EL (cell line): Measurements from ENCODE around the gene TRIM49D2.
"Not testable (repeated sequence)": the region's sequence is repeated elsewhere in the genome, so short reads cannot be mapped to it uniquely, and the experiment has no call there.

Source experiments
- DNase-seq: peaks from one replicate; pipeline ENCODE4 v3.0.0-alpha.2; 2016

TRIM49D2 gene, protein sequence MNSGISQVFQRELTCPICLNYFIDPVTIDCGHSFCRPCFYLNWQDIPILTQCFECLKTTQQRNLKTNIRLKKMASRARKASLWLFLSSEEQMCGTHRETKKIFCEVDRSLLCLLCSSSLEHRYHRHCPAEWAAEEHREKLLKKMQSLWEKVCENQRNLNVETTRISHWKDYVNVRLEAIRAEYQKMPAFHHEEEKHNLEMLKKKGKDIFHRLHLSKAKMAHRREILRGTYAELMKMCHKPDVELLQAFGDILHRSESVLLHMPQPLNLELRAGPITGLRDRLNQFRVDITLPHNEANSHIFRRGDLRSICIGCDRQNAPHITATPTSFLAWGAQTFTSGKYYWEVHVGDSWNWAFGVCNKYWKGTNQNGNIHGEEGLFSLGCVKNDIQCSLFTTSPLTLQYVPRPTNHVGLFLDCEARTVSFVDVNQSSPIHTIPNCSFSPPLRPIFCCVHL

DNA sequence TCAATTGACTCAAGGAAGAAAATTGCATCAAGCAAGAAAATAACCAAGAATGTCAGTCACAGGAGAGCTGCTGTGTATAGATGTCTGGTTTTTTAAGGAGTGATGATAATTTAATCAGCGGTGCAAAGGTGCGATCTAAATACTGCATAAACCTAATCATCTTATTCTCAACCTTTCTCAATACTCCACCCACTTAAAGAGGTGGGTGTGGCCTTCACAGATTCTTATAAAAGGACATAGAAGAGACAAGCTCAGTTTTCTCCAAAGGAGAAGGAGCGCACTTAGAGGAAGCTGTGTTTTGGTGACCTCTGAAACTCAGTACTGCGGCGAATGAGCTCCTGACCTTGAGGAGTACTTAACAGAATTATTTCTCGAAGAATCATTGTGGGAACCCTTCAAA is at the start of gene TRIM49D2:
TSS of gene TRIM49D2 (plus strand) at position 301 of the 400 bp plus-strand sequence. CDS start 2,698 bp downstream, outside the sequence.
- not testable (repeated sequence) for DNase-seq

DNA sequence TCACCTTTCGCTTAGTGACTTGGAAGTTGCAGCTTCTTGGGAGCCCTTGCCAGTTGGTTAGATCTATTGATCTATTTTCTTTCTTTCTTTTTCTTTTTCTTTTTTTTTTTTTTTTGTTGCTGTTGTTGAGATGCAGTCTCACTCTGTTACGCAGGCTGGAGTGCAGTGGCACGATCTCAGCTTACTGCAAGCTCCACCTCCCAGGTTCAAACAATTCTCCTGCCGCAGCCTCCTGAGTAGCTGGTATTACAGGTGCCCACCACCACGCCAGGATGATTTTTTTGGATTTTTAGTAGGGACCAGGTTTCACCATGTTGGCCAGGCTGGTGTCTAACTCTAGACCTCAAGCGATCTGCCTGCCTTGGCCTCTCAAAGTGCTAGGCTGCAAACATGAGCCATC is 46.4 kb upstream of the TRIM49D2 start:
- not testable (repeated sequence) for DNase-seq

DNA sequence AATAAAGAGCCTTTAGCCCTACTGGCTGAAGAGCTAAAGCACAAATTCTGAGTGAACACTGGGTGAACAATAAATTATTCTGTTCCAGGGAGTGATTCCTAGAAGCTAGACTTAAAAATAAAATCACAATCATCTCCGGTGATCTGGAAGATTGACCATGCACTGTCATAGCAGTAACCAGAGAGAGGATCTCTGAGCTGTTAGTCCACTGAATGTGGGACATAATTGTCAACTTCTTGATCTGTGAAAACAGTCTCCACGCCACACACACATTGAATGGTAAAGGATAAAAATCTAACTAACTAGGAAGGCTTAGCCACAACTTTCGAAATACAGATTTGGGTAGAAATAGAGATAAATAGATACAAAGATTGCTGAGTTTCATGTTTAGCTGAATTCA is 30.6 kb upstream of the TRIM49D2 start:
- DNase-seq: not testable (repeated sequence)

DNA sequence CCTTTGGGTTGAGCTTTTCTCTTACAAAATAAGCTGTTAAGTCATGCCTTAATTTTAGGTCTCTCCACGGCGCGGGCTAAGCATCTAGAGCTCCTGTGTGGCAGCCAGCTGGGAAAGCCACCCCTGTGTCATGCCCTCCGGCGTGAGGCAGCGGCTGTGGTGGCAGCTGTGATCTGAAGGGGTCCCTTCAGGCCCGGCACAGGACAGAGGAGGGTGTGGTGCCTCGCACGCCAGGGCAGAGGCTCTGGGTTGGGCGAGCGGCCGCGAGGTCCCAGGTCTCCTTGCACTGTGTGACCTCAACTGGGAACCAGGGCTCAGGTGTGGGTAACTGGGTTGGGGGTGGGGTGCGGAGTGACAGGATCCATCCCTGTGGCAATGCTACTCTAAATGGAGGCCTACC is 23.1 kb upstream of the TRIM49D2 start:
- not testable (repeated sequence) for DNase-seq

DNA sequence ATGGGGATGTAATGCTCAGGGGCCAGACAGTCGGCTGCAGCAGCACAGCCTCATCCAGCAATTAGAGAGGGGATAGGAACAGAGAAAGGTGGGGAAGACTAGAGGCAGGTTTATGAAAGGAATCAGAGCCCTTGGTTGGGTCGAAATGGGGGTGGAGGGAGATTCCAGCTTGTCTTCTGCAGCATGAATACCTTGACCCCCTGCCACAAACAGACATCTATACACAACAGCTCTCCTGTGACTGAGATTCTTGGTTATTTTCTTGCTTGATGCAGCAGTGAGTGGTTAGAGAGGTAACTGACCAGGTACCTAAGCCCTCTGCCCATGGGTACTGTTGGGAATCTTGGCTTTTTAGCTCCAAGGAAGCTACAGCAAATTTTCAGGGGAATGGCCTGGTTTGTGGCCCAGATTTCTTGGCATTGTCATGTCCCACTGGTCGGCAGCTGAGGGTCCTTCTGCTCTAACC is 1.6 kb upstream of the TRIM49D2 start, which contains the start of gene TRIM49D1:
TSS of gene TRIM49D1 (minus strand) at position 51 of the 466 bp plus-strand sequence. CDS start 4,535 bp downstream, outside the sequence.
- DNase-seq: no peak

DNA sequence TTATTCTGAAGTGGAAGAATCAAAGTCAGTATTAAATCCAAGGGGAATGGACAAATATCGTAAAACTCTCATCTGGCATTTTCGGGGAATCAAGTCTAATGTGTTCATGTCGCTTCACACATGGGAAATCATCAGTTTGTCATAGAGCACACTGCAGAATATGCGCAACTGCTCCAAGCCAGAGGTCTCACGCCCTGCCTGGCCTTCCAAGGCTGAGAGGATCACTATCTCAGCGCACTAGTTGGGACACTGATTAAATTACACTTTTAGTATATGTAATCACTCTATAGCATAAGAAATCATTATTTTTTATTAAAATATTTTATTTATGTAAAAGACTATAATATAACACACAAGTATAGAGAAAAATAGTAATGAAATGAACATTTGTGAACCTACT is 37.0 kb downstream of the TRIM49D2 start:
- DNase-seq: not testable (repeated sequence)

DNA sequence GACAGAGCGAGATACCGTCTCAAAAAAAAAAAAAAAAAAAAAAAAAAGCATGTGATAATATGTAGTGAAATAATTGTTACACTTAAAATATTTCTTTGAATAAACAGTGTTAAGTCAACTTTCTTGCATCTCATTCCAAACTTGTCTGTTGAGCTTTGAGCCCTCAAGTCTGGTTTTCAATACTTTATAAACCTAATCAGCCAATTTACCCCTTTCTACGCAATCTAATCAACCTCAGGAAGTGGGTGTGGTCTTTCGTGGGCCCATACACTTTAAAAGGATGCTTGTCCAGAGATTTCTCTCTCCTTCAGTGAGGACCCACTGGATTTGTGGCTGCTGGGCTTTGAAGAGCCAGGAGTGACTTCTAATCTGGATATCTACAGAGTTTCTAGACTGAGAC is 41.9 kb downstream of the TRIM49D2 start, which contains the start of gene TRIM64:
TSS of gene TRIM64 (plus strand) at position 301 of the 400 bp plus-strand sequence. CDS start 2,467 bp downstream, outside the sequence.
- not testable (repeated sequence) for DNase-seq
